ENCODE measurements around the gene EXOC3L1. TPM values are rescaled to one million over a fixed set of nuclear protein-coding genes. Genes with fewer than 3 reads are reported as not detected.
A peak's percentile ranks its signal among the peaks of the same experiment; 100 is the strongest.

Gene EXOC3L1
- total and polyA plus RNA-seq, 8 donors, result 7.5 to 16.9 (median 10.4) TPM

DNA sequence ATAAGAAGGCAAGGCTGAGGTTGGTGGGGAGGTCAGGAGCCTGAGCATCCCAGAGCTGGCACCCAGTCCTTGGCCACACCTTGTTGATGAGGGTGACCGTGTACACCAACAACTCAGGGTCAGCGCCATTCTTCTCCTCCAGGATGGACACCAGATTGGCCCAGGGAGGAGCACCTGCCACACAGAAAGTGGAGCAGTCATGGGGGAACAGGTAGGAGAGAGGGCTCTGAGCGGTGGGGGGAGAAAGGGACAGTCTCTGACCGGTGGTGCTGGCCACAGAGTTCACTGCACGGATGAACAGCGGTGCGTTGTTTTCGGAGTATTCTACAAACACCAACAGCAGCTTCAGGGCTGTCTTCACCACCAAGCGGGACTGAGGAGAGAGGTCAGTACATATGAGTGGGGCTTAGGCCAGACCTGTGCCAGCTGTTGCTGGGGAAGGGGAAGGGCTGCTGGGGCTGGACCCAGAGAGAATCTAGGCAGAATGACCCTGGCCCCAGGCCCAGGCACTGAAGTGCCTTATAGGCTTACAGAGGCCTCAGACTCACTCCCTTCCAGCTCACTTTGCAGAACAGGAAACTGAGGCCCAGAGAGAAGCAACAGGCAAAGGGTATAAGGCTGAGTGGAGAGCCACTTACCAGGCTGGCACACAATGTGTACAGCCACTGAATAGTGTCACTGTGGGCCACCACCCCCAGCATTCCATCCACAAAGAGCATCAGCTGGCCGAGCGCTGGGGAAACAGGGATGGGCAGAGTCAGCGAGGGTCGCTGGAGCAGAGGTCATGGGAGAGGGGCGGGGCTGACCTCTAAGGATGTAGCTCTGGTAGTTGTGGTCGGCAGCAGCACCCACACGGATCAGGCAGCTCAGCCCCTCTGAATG is 47.7 kb upstream of the EXOC3L1 start:
- no peak overlapping the region for H3K27ac ChIP-seq
- TF ChIP-seq, protein P1, sequence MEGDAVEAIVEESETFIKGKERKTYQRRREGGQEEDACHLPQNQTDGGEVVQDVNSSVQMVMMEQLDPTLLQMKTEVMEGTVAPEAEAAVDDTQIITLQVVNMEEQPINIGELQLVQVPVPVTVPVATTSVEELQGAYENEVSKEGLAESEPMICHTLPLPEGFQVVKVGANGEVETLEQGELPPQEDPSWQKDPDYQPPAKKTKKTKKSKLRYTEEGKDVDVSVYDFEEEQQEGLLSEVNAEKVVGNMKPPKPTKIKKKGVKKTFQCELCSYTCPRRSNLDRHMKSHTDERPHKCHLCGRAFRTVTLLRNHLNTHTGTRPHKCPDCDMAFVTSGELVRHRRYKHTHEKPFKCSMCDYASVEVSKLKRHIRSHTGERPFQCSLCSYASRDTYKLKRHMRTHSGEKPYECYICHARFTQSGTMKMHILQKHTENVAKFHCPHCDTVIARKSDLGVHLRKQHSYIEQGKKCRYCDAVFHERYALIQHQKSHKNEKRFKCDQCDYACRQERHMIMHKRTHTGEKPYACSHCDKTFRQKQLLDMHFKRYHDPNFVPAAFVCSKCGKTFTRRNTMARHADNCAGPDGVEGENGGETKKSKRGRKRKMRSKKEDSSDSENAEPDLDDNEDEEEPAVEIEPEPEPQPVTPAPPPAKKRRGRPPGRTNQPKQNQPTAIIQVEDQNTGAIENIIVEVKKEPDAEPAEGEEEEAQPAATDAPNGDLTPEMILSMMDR (IDR thresholded peaks at IDR 0.05), result no peak
- H3K9me3 ChIP-seq, result no peaks in the 10 kb centered on the region
- no peak overlapping the region for H3K4me3 ChIP-seq
- H3K4me1 ChIP-seq, result peaks cover 31 to 33% of the 10 kb centered on the region in 2 donors
- intact Hi-C loops (cut with DNase I), result no loop called here
- DNase-seq (peak in 1 of 4 donors; percentile 48), ATAC-seq (no peak)
- H3K36me3 ChIP-seq, result peaks cover 0 to 76% of the 10 kb centered on the region in 2 donors
- H3K27me3 ChIP-seq, result no peaks in the 10 kb centered on the region

DNA sequence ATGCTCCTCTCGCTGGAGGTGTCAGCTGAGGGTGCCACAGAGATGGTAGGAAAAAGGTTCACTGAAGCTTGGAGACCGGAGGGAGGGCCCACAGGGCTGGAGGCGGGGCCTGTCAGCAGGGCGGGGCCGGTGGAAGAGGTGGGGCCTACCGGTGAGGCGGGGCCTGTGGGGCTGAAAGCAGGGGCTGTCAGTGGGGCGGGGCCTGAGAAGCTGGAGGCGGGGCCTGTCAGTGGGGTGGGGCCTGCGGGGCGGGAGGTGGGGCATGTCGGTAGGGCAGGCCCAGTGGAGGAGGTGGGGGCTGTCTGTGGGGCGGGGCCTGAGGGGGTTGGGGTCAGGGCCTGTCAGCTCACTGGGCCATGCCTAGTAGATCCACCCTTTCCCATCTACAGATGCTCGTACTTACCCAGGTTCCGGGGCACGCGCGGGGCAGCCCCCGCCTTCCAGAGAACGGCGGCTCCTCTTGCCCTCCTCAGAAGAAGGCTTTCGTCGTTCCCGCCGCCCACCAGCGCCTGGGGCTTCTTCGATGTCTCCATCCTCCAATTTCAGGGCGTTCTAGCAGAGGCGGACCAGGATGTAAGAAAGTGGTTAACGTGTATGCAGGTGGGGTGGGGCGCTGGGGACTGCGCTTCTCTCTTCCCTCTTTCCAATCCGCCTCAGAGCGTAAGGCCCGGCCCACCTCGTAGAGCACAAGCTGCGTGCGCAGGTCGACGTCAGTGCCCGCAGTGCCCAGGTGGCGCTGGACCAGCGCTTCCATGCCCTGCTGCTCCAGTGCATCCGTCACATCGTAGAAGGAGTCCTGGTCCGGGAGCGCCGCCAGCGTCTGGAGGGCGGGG is 46.8 kb upstream of the EXOC3L1 start:
- ATAC-seq (no peak), DNase-seq (peak in 1 of 4 donors; percentile 87)
- no peak overlapping the region for H3K4me3 ChIP-seq
- H3K36me3 ChIP-seq, result peaks cover 2 to 84% of the 10 kb centered on the region in 2 donors
- peaks cover 22 to 25% of the 10 kb centered on the region in 2 donors for H3K4me1 ChIP-seq
- no peaks in the 10 kb centered on the region for H3K27me3 ChIP-seq
- intact Hi-C loops (cut with DNase I), result no loop called here
- TF ChIP-seq, protein P1 (IDR thresholded peaks at IDR 0.05), result no peak
- H3K9me3 ChIP-seq, result no peaks in the 10 kb centered on the region
- no peak overlapping the region for H3K27ac ChIP-seq

DNA sequence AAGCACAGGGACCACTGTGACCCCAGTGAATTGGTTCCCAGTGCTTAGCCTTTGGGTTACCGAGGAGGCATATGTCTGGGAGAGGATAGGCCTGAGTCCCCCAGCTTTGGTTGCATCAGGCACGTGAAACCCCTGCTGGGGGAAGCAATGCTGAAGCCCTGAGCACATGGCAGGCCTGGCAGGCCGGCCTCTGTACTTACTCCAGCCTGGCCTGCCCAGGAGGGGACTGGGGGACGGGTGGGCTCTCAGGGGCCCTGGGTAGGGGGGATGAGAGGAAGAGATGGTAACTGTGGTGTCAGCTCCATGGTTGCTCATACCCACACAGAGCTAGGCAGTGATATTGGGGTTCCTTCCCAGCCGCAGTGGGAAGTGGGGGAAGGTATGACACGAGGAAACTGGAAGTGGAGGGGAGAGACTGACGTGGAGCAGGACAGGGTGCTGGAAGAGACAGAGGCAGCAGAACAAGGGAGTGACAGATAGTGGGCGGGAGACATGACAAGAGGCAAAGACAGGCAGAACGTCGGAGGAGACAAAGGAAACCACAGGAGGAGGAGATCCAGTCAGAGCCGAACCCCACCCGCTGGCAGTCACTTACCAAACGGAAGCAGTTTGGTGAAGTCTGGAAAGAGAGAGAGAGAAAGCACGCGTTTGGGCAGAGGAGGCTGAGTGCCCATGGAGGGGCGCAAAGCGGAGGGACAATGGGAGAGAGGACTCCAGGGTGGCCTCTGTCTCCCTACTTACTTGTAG is 46.1 kb upstream of the EXOC3L1 start:
- intact Hi-C loops (cut with DNase I), result no loop called here
- no peak for ATAC-seq
- H3K4me1 ChIP-seq, result peaks cover 15 to 17% of the 10 kb centered on the region in 2 donors

DNA sequence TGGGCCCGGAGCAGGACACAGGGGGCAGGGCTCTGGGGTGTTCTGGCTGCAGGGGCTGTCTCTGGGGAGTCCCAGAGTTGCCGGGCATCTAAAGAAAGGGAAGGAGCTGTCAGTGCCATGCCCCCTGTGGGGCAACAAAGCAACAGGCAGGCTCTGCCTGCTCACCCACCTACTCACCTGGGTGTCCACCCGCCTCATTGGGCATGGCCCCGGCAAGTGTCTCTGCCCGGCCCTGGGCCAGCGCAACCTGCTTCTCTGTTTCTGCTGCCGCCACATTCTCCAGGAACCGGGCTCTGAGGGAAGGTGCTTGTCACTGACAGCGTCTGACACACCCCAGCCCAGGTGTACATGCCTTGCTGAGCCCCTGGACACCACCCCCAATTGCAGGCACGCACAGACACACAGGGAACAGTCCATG is 44.3 kb upstream of the EXOC3L1 start:
- H3K9me3 ChIP-seq, result no peaks in the 10 kb centered on the region
- no peak overlapping the region for H3K4me3 ChIP-seq
- TF ChIP-seq, protein P1 (IDR thresholded peaks at IDR 0.05), result no peak
- peak in 1 of 4 donors; percentile 43 for DNase-seq
- peaks cover 3 to 100% of the 10 kb centered on the region in 2 donors for H3K36me3 ChIP-seq
- intact Hi-C loops (cut with DNase I), result no loop called here
- ATAC-seq, result no peak
- H3K4me1 ChIP-seq, result no peaks in the 10 kb centered on the region
- no peaks in the 10 kb centered on the region for H3K27me3 ChIP-seq
- H3K27ac ChIP-seq, result no peak overlapping the region

More for the DNA sequence above, 46.1 kb upstream of the EXOC3L1 start:
- H3K27ac ChIP-seq, result no peak overlapping the region
- H3K4me3 ChIP-seq, result no peak overlapping the region
- H3K36me3 ChIP-seq, result peaks cover 3 to 92% of the 10 kb centered on the region in 2 donors
- TF ChIP-seq, protein P1 (IDR thresholded peaks at IDR 0.05), result no peak
- H3K27me3 ChIP-seq, result no peaks in the 10 kb centered on the region
- peak in 1 of 4 donors; percentile 51 for DNase-seq
- H3K9me3 ChIP-seq, result no peaks in the 10 kb centered on the region

Measured in left lung (tissue), 10 donors.